Karpas-422 (cell line): ENCODE results near the gene SLCO1B1. TPM values are rescaled to one million over a fixed set of nuclear protein-coding genes. Genes with fewer than 3 reads are reported as not detected.
"Not testable (repeated sequence)": the region's sequence is repeated elsewhere in the genome, so short reads cannot be mapped to it uniquely, and the experiment has no call there.

Experiments
- DNase-seq: peaks from one replicate; pipeline ENCODE4 v3.0.0-alpha.2; 2015
- H2AFZ ChIP-seq: fragments of 200-600 bp; sonication (generic); 2 replicates; pipeline ENCODE4 v1.6.1; 2014; ENCODE audit warnings: antibody characterized with exemption, low read length, mixed read lengths
- H3K27ac ChIP-seq: fragments of 200-600 bp; sonication (generic); 2 replicates; pipeline ENCODE4 v1.5.1; 2014; ENCODE audit warnings: mild to moderate bottlenecking, low read length, moderate library complexity
- H3K27me3 ChIP-seq: fragments of 200-600 bp; sonication (generic); 2 replicates; pipeline ENCODE4 v1.6.1; 2014; ENCODE audit warnings: low read length, mixed read lengths
- H3K36me3 ChIP-seq: fragments of 200-600 bp; sonication (generic); 2 replicates; pipeline ENCODE4 v1.6.1; 2014; ENCODE audit warnings: low read length, mixed read lengths; ENCODE audit not compliant: insufficient read depth
- H3K4me1 ChIP-seq: fragments of 200-600 bp; sonication (generic); 2 replicates; pipeline ENCODE4 v1.6.1; 2014; ENCODE audit warnings: mild to moderate bottlenecking, low read length, mixed read lengths
- H3K4me2 ChIP-seq: fragments of 200-600 bp; sonication (generic); 2 replicates; pipeline ENCODE4 v1.6.1; 2014; ENCODE audit warnings: low read length, low read depth, mild to moderate bottlenecking; ENCODE audit not compliant: poor library complexity, severe bottlenecking
- H3K4me3 ChIP-seq: fragments of 200-600 bp; sonication (generic); 2 replicates; pipeline ENCODE4 v1.5.1; 2014; ENCODE audit warnings: mild to moderate bottlenecking, antibody characterized with exemption, low read length, mixed read lengths
- H3K79me2 ChIP-seq: fragments of 200-600 bp; sonication (generic); 2 replicates; pipeline ENCODE4 v1.6.1; 2014; ENCODE audit warnings: mild to moderate bottlenecking, low read length, mixed read lengths
- H3K9ac ChIP-seq: fragments of 200-600 bp; sonication (generic); 2 replicates; pipeline ENCODE4 v1.6.0; 2014; ENCODE audit warnings: low read length
- H3K9me2 ChIP-seq: fragments of 200-600 bp; sonication (generic), shearing (Covaris generic); replicated peaks from 2 replicates; pipeline ENCODE4 v1.6.0; 2014; ENCODE audit warnings: mild to moderate bottlenecking, low read length, moderate library complexity; ENCODE audit not compliant: insufficient read depth
- H3K9me3 ChIP-seq: fragments of 300-700, 200-600 bp; sonication (generic); 2 replicates; pipeline ENCODE4 v1.6.1; 2014; ENCODE audit warnings: low read length, mixed read lengths
- H4K20me1 ChIP-seq: fragments of 200-600 bp; sonication (generic); 2 replicates; pipeline ENCODE4 v1.6.1; 2014; ENCODE audit warnings: mild to moderate bottlenecking, antibody characterized with exemption, low read length, low read depth; ENCODE audit not compliant: insufficient read depth
- total RNA-seq: library from RNA; depleted of rRNA; stranded (reverse); fragments of >200 nt; shearing (Covaris generic); gene quantifications from 2 replicates; pipeline ENCODE4 v1.2.3, GENCODE V29; 2014; ENCODE audit warnings: low replicate concordance; rRNA removed

The SLCO1B1 gene, protein sequence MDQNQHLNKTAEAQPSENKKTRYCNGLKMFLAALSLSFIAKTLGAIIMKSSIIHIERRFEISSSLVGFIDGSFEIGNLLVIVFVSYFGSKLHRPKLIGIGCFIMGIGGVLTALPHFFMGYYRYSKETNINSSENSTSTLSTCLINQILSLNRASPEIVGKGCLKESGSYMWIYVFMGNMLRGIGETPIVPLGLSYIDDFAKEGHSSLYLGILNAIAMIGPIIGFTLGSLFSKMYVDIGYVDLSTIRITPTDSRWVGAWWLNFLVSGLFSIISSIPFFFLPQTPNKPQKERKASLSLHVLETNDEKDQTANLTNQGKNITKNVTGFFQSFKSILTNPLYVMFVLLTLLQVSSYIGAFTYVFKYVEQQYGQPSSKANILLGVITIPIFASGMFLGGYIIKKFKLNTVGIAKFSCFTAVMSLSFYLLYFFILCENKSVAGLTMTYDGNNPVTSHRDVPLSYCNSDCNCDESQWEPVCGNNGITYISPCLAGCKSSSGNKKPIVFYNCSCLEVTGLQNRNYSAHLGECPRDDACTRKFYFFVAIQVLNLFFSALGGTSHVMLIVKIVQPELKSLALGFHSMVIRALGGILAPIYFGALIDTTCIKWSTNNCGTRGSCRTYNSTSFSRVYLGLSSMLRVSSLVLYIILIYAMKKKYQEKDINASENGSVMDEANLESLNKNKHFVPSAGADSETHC
- not detected in 2 replicates for total RNA-seq

DNA sequence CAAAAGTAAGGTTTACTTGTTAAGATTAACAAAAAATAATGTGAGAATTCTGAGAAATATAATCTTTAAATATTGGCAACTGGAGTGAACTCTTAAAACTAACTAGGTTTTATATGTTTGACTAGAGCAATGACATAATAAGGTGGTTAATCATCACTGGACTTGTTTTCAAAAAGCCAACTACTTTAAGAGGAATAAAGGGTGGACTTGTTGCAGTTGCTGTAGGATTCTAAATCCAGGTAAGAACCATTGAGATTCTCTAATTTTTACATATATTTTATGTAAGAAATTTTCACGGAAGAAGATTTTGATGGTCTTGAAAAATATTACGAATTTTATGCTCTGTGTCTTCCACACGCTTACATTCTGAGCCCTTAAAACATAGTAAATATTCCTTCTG is at the start of gene SLCO1B1:
Gene SLCO1B1 (plus strand): TSS at position 197 of the 400 bp plus-strand sequence. CDS start 10,381 bp downstream, outside the sequence.
- Histone ChIP-seq H3K27ac (no peak within 1 kb of the TSS), H3K4me1 (no peaks in the 10 kb centered on the region), H3K4me2 (no peak within 1 kb of the TSS), H3K4me3 (no peak within 1 kb of the TSS), H2AFZ (no peak within 1 kb of the TSS), H3K9ac (no peak within 1 kb of the TSS), H3K9me3 (no peaks in the 10 kb centered on the region), H3K36me3 (no peaks in the 10 kb centered on the region), H3K9me2 (0 out of 2 replicates have a peak, but pooled peaks cover 3% of the 10 kb centered on the region), H3K79me2 (no peaks in the 10 kb centered on the region), H3K27me3 (no peaks in the 10 kb centered on the region), H4K20me1 (no peaks in the 10 kb centered on the region)
- DNase-seq: no peak

DNA sequence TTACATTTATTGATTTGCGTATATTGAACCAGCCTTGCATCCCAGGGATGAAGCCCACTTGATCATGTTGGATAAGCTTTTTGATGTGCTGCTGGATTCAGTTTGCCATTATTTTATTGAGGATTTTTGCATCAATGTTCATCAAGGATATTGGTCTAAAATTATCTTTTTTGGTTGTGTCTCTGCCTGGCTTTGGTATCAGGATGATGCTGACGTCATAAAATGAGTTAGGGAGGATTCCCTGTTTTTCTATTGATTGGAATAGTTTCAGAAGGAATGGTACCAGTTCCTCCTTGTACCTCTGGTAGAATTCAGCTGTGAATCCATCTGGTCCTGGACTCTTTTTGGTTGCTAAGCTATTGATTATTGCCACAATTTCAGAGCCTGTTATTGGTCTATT is 46.2 kb upstream of the SLCO1B1 start:
- H3K9me3 ChIP-seq, H3K27me3 ChIP-seq, DNase-seq, H3K4me1 ChIP-seq, H3K4me3 ChIP-seq, H3K36me3 ChIP-seq, H2AFZ ChIP-seq, H3K9me2 ChIP-seq, H3K27ac ChIP-seq, H3K4me2 ChIP-seq, H3K79me2 ChIP-seq, H4K20me1 ChIP-seq, H3K9ac ChIP-seq: not testable (repeated sequence)

DNA sequence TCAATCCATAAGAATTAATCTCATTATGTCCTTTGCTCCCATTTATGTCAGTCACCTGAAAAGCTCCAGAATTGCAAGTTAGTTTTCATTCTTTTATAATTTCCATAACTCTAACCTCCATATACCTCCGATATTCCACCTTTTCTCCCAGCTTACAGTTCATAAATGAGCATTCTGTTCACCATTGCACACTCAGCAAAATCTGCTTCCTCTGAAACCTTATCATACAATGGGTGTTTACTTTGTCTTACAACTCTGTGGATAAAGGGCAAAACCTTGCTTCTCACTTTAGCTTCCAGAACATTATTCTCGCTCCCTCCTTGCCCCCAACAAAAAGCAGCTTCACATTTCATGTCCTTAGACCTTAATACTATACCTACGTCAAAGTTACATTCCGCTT is 19.3 kb upstream of the SLCO1B1 start:
- no peaks in the 10 kb centered on the region for H4K20me1 ChIP-seq
- no peak overlapping the region for H3K4me3 ChIP-seq
- no peak overlapping the region for H3K4me2 ChIP-seq
- H3K9me3 ChIP-seq: no peaks in the 10 kb centered on the region; the same call in 1 of the 2 replicates
- no peak overlapping the region for H2AFZ ChIP-seq
- H3K9me2 ChIP-seq: no peaks in the 10 kb centered on the region
- H3K79me2 ChIP-seq: no peaks in the 10 kb centered on the region
- DNase-seq: no peak
- no peak overlapping the region for H3K27ac ChIP-seq
- no peaks in the 10 kb centered on the region for H3K36me3 ChIP-seq
- no peak overlapping the region for H3K9ac ChIP-seq
- no peaks in the 10 kb centered on the region for H3K4me1 ChIP-seq
- H3K27me3 ChIP-seq: no peaks in the 10 kb centered on the region

DNA sequence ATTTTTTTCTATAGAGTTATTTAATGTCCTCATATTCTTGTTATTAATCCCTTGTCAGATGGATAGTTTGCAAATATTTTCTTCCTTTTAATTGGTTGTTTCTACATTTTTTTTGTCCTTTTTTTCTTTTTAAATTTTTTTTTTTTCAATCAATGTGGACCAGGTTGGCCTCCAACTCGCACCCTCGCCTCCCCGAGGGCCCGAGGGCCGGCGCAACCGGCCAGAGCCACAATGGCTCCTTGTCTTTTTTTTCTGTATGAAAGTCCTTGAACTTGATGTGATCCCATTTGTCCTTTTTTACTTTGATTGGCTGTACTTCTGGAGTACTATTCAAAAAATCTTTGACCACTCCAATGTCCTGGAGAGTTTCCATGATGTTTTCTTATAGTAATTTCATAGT is 17.7 kb upstream of the SLCO1B1 start:
- H4K20me1 ChIP-seq: no peaks in the 10 kb centered on the region
- no peak overlapping the region for H3K9ac ChIP-seq
- H3K79me2 ChIP-seq: no peaks in the 10 kb centered on the region

DNA sequence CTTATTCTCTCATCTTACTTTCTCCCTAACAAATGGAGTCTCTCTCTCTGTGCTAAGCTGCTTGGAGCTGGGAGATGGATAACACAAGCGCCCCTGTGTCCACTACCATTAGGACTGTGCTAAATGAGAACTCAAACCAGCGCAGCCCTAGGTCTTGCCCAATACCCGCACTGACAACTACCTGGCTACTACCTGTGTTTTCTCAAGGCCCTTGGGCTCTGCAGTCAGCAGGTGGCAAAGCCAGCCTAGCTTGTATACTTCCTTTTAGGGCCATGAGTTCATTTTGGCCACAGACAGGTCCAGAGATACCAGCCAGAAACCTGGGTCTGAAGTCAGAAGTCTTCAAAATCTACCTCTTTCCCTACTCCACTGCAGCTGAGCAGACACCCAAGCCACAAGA is 13.0 kb upstream of the SLCO1B1 start:
- Histone ChIP-seq H3K4me2 (no peak overlapping the region), H3K36me3 (no peaks in the 10 kb centered on the region), H3K4me3 (no peak overlapping the region), H3K9ac (no peak overlapping the region), H3K27ac (no peak overlapping the region), H4K20me1 (no peaks in the 10 kb centered on the region), H3K9me2 (no peaks in the 10 kb centered on the region; the same call in 1 of the 2 replicates), H3K27me3 (no peaks in the 10 kb centered on the region), H3K79me2 (no peaks in the 10 kb centered on the region), H2AFZ (no peak overlapping the region), H3K9me3 (no peaks in the 10 kb centered on the region; the same call in 1 of the 2 replicates), H3K4me1 (no peaks in the 10 kb centered on the region)
- no peak for DNase-seq

More for the DNA sequence above, 17.7 kb upstream of the SLCO1B1 start:
- Histone ChIP-seq H3K4me1 (no peaks in the 10 kb centered on the region), H3K36me3 (no peaks in the 10 kb centered on the region), H2AFZ (no peak overlapping the region), H3K4me2 (no peak overlapping the region), H3K4me3 (no peak overlapping the region), H3K9me2 (no peaks in the 10 kb centered on the region), H3K9me3 (no peaks in the 10 kb centered on the region; the same call in 1 of the 2 replicates), H3K27me3 (no peaks in the 10 kb centered on the region), H3K27ac (no peak overlapping the region)
- no peak for DNase-seq

DNA sequence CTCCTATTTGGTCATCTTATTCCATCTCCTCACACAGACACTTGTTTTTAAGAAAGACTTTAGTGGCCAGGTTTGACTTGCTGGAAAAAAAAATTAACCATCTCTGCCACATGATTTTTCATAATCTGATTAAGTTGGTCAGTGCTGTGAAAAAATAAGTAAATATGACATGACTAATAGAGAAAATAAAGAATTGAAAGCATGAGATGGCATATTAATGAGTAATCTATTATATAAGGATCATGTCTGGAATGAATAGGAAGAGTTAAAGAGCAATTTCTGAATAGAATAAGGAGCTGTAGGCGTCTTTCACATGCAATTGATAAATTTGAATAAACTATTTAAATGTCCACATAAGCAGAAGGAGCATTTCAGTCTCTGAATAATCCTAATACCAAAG is 12.2 kb upstream of the SLCO1B1 start:
- Histone ChIP-seq H3K9me2 (no peaks in the 10 kb centered on the region; the same call in 1 of the 2 replicates), H2AFZ (no peak overlapping the region), H3K27ac (no peak overlapping the region), H3K9me3 (no peaks in the 10 kb centered on the region; the same call in 1 of the 2 replicates), H3K27me3 (no peaks in the 10 kb centered on the region), H3K4me2 (no peak overlapping the region), H3K36me3 (no peaks in the 10 kb centered on the region), H4K20me1 (no peaks in the 10 kb centered on the region), H3K79me2 (no peaks in the 10 kb centered on the region), H3K4me3 (no peak overlapping the region), H3K9ac (no peak overlapping the region), H3K4me1 (no peaks in the 10 kb centered on the region)
- DNase-seq: no peak

DNA sequence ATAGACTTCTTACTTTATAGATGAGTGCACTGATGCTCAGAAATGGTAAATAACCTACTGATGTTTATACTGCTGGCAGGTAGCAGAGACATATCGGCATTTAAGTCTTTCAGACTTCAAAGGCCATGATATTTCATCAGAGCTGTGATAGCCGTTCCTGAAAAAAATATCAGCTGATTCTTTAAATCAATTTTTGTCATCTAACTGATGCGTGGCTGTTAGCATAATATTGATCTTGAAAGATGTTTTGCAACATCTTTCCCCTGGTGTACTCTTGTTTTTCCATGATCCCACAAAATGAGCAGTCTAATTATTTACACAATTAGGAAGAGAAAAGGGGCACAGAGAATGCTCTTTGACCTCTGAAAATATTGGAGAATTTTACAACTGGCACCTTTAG is 1.6 kb upstream of the SLCO1B1 start:
- DNase-seq: no peak
- no peak overlapping the region for H3K4me3 ChIP-seq
- H3K27ac ChIP-seq: no peak overlapping the region
- no peak overlapping the region for H3K9ac ChIP-seq
- H3K27me3 ChIP-seq: no peaks in the 10 kb centered on the region
- no peak overlapping the region for H2AFZ ChIP-seq
- H3K36me3 ChIP-seq: no peaks in the 10 kb centered on the region
- no peaks in the 10 kb centered on the region for H3K4me1 ChIP-seq
- H3K9me2 ChIP-seq: 0 out of 2 replicates have a peak, but pooled peaks cover 3% of the 10 kb centered on the region
- no peaks in the 10 kb centered on the region for H3K79me2 ChIP-seq
- H3K9me3 ChIP-seq: no peaks in the 10 kb centered on the region
- no peaks in the 10 kb centered on the region for H4K20me1 ChIP-seq
- no peak overlapping the region for H3K4me2 ChIP-seq

DNA sequence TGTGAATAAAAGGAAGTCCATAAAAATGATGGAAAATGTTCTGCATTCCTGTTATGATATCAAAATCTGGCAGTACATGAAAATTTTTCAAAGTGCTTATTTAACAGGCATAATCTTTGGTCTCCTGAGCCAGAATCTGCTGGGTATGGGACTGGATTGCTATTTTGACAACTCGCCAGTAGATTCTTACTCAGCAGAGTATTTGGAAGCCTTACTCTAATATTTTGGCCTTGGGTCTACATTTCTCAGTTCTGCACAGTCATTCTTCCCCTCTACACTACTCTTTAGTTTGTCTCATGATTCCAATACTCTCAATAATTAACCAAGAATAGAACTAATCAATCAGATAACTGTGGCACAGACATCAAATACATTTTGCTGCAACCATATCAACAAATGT is 1.1 kb upstream of the SLCO1B1 start:
- H3K4me3 ChIP-seq: no peak overlapping the region
- no peaks in the 10 kb centered on the region for H3K4me1 ChIP-seq
- H3K36me3 ChIP-seq: no peaks in the 10 kb centered on the region
- DNase-seq: no peak
- H3K9ac ChIP-seq: no peak overlapping the region
- no peak overlapping the region for H3K4me2 ChIP-seq
- 0 out of 2 replicates have a peak, but pooled peaks cover 3% of the 10 kb centered on the region for H3K9me2 ChIP-seq
- H3K27ac ChIP-seq: no peak overlapping the region
- no peaks in the 10 kb centered on the region for H3K27me3 ChIP-seq
- no peaks in the 10 kb centered on the region for H3K79me2 ChIP-seq
- H3K9me3 ChIP-seq: no peaks in the 10 kb centered on the region
- no peaks in the 10 kb centered on the region for H4K20me1 ChIP-seq
- no peak overlapping the region for H2AFZ ChIP-seq
